SH-SY5Y (cell line): ENCODE measurements around the gene CCDC134.

Experiments used
- GATA2 ChIP-seq: IDR thresholded peaks from 2 replicates; pipeline ENCODE4 v1.6.1; 2011; ENCODE audit warnings: mild to moderate bottlenecking, low read depth, low read length
- GATA3 ChIP-seq: IDR thresholded peaks from 2 replicates; pipeline ENCODE4 v1.6.1; 2011; ENCODE audit warnings: low read depth, mild to moderate bottlenecking, low read length, moderate library complexity

CCDC134 gene

DNA sequence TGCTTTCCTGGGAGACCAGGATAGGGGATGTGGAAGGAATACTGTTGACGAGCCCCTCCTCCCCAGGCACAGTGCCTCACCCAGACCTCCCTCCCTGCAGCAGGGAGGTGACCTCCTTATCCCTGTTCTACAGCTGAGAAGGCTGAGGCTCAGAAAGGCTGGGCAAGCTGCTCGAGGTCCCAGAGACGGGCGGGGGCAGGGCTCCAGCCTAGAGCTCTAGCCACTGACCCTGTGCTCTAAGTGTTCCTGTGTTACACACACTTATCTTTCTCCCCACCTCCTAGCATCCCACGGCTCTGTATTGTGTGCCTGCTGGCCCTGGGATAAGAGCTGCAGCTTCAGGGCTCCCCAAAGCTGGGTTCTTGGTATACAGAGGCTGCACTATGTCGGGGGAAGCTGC lies 7.9 kb downstream of the CCDC134 start:
- TF ChIP-seq GATA2 (no peak), GATA3 (no peak)

- TF ChIP-seq GATA2 = no peak
- no peak for TF ChIP-seq GATA3
Observed at GRCh38 chr22:41810022-41810421, 9.5 kb downstream of the CCDC134 start.

DNA sequence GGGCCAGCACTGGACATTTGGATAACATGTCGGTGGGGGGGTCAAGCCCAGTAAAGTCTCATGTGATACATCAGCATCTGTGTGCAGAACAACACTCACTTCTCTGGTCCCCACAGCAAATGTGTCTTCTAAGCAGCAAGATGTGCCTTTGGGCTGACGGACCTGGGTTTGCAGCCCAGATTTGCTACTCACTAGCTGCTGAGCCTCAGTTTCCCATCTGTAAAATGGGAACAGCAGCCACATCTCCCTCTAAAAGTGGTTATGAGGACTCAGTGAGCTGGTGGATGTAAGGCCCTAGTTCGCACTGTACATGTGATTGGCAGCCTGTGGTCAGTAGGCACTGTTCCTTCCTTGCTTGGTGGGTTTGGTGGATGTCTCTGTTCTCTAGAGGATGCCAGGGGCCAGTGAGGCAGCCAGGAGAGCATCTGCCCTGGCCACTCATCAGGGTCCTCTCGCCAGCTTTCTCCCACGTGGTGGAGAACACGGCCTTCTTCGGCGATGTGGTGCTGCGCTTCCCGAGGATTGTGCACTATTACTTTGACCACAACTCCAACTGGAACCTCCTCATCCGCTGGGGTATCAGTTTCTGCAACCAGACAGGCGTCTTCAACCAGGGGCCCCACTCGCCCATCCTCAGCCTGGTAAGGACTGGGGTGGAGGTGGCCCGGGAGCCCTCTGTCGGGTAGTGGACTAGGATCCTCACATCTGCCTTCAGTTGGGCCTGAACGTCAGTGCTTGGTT lies 12.5 kb downstream of the CCDC134 start:
- TF ChIP-seq GATA2 = no peak
- TF ChIP-seq GATA3 = no peak

DNA sequence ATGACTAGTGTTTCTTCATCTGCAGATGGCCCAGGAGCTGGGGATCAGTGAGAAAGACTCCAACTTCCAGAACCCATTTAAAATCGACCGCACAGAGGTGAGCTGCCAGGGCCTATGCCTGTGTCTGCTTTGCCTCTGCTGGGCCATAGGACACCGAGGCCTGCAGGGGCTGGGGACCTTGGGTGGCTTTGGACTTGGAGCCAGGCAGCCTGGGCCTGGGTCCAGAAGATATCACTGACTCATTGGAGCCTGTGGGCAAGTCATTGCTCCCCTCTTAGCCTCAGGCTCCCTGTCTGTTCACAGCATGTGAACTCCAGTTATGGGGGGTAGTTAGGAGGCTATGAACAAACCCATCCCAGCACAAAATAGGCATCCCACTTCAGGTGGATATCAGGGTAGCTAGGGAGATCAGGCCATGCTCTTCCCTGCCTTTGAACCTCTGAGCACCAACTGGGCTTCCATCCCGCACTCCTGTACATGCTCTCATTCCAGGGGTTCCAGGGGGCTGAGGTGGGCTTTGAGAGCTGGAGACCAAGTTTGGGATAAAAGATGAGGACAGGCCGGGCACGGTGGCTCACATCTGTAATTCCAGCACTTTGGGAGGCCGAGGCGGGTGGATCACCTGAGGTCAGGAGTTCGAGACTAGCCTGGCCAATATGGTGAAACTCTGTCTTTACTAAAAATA lies 13.4 kb downstream of the CCDC134 start:
- no peak for TF ChIP-seq GATA3
- TF ChIP-seq GATA2 = no peak

- TF ChIP-seq GATA2 = no peak
- TF ChIP-seq GATA3 = no peak
Observed at GRCh38 chr22:41815716-41816115, 15.2 kb downstream of the CCDC134 start.

GRCh38 chr22:41816241-41816640 lies 15.8 kb downstream of the CCDC134 start:
- TF ChIP-seq GATA2 (no peak), GATA3 (no peak)

DNA sequence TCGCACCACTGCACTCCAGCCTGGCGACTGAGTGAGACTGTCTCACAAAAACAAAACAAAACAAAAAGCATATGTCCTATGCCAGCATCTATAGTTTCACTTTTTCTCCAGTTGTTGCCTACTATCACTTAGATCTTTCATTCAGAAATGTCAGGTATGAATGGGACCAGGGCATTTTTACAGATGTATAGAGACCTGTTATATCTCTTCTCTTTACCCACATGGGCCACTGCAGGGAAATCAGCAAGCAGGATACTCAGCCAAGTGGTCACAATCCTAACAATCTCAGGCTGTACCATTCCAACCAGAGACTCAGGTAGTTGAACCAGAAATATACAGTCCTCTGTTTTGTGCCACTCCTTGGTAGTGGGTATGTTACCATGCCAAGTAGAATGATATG lies 16.4 kb downstream of the CCDC134 start:
- TF ChIP-seq GATA3 (no peak), GATA2 (no peak)

DNA sequence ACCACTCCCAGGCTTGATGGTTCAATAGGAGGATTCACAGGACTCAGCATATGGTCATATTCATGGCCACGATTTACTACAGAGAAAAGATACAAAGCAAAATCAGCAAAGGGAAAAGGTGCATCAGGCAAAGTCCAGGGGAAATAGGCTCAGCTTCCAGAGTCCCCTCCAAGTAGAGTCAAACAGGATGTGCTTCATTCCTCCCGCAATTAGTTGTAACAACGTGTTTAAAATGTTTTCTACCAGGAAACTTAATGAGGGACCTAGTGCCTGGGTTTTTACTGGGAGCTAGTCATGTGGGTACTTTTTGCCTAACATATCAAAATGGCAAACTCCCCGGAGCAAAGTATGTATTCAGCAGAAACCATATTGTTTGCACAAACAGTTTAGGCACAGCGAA lies 17.5 kb downstream of the CCDC134 start:
- TF ChIP-seq GATA2 = no peak
- TF ChIP-seq GATA3 = no peak

- TF ChIP-seq GATA3 = no peak
- no peak for TF ChIP-seq GATA2
Observed at GRCh38 chr22:41818596-41818995, 18.1 kb downstream of the CCDC134 start.

- TF ChIP-seq GATA2 (no peak), GATA3 (no peak)
Observed at GRCh38 chr22:41819257-41819656, 18.8 kb downstream of the CCDC134 start.

GRCh38 chr22:41820447-41820846 lies 20.0 kb downstream of the CCDC134 start:
- TF ChIP-seq GATA2 (no peak), GATA3 (no peak)

GRCh38 chr22:41821471-41822316 lies 21.2 kb downstream of the CCDC134 start:
- TF ChIP-seq GATA2 (no peak), GATA3 (no peak)

GRCh38 chr22:41822317-41823057 lies 22.0 kb downstream of the CCDC134 start:
- TF ChIP-seq GATA2 (no peak), GATA3 (no peak)

GRCh38 chr22:41823797-41824196 lies 23.3 kb downstream of the CCDC134 start:
- TF ChIP-seq GATA3 (no peak), GATA2 (no peak)
